ENCODE measurements around the gene AP4E1. TPM values are rescaled to one million over a fixed set of nuclear protein-coding genes. Genes with fewer than 3 reads are reported as not detected.

Gene AP4E1
- total RNA-seq, 1 experiment from 2014 or later, result 10.1 TPM

DNA sequence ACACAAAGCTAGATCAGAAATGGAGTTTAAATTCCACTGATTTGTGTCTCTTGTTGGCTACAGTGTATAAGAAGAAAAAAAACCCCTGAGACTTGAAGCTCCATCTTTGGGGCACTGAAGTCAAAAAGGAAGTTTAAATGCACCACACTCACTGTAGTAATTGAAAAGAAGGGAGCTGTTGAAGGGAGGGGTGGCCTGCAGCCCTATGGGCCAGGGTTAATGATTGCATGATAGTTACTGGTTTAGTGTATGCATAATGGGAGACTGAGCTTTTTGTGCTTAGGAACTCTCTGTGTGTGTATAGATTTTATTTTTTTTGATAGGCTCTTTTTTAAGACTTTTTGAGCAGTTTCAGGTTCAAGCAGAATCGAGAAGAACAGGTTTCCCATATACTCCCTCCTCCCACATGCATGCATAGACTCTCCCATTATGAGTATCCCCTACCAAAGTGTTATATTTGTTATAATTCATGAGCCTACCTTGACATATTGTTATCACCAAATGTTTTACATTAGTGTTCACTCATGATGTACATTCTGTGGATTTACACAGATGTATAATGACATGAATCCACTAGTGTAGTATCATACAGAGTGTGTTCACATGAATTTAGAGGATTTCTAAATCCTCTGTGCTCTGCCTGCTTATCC lies 98.0 kb downstream of the AP4E1 start:
- no TSS peak for BruUV-seq (replicated peaks)
- CTCF ChIA-PET, result no interaction called here
- H3K4me3 ChIP-seq (replicated peaks in 1 of 2; ENCODE audit: low read depth in 1 of 2, low read length in 2 of 2), result no peak overlapping the region

More for the DNA sequence above, 98.0 kb downstream of the AP4E1 start:
- TF ChIP-seq, protein P1, sequence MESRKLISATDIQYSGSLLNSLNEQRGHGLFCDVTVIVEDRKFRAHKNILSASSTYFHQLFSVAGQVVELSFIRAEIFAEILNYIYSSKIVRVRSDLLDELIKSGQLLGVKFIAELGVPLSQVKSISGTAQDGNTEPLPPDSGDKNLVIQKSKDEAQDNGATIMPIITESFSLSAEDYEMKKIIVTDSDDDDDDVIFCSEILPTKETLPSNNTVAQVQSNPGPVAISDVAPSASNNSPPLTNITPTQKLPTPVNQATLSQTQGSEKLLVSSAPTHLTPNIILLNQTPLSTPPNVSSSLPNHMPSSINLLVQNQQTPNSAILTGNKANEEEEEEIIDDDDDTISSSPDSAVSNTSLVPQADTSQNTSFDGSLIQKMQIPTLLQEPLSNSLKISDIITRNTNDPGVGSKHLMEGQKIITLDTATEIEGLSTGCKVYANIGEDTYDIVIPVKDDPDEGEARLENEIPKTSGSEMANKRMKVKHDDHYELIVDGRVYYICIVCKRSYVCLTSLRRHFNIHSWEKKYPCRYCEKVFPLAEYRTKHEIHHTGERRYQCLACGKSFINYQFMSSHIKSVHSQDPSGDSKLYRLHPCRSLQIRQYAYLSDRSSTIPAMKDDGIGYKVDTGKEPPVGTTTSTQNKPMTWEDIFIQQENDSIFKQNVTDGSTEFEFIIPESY (IDR thresholded peaks at IDR 0.05; ENCODE audit: extremely low read depth, insufficient replicate concordance, low read length), result no peak
- TF ChIP-seq, protein P2, sequence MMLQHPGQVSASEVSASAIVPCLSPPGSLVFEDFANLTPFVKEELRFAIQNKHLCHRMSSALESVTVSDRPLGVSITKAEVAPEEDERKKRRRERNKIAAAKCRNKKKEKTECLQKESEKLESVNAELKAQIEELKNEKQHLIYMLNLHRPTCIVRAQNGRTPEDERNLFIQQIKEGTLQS (IDR thresholded peaks at IDR 0.05), result no peak
- TF ChIP-seq RAD21 (IDR thresholded peaks at IDR 0.05; ENCODE audit: low read depth) (no peak), POLR2A (IDR thresholded peaks at IDR 0.05; ENCODE audit: borderline replicate concordance, extremely low read depth, insufficient read depth, insufficient read length) (no peak), YY1 (IDR thresholded peaks at IDR 0.05; ENCODE audit: extremely low read depth, insufficient replicate concordance, low read depth, low read length) (no peak), CEBPB (IDR thresholded peaks at IDR 0.05; ENCODE audit: low read depth) (no peak), ZFX (IDR thresholded peaks at IDR 0.05) (no peak), SP1 (IDR thresholded peaks at IDR 0.05; ENCODE audit: low read depth) (no peak), CTCF (IDR thresholded peaks at IDR 0.05 in 2 of 3, conservative IDR thresholded peaks at IDR 0.05 in 1 of 3; ENCODE audit: borderline replicate concordance in 1 of 3, insufficient read depth in 1 of 3, low read depth in 2 of 3, low read length in 2 of 3) (no peak), JUND (IDR thresholded peaks at IDR 0.05) (no peak), FOSL1 (IDR thresholded peaks at IDR 0.05; ENCODE audit: low read depth) (no peak), CBX3 (IDR thresholded peaks at IDR 0.05; ENCODE audit: low read depth) (no peak), SIN3A (IDR thresholded peaks at IDR 0.05; ENCODE audit: low read depth) (no peak), EZH2phosphoT487 (IDR thresholded peaks at IDR 0.05; ENCODE audit: borderline replicate concordance) (no peak), EZH2 (IDR thresholded peaks at IDR 0.05) (no peak)
- Histone ChIP-seq H4K20me1 (ENCODE audit: insufficient read depth) (no peaks in the 10 kb centered on the region), H3K9me2 (ENCODE audit: insufficient read depth) (no peaks in the 10 kb centered on the region), H3K27me3 (ENCODE audit: insufficient read depth, low read length) (no peaks in the 10 kb centered on the region), H3K79me2 (ENCODE audit: insufficient read depth, low read length) (no peaks in the 10 kb centered on the region), H3K27ac (ENCODE audit: low read depth, low read length) (no peak overlapping the region), H2AFZ (ENCODE audit: low read depth, low read length, poor library complexity, severe bottlenecking) (no peak overlapping the region), H3K4me2 (ENCODE audit: low read length) (no peak overlapping the region), H3K4me1 (ENCODE audit: control insufficient read depth in 1 of 2, insufficient read depth in 2 of 2, low read length in 2 of 2) (no peaks in the 10 kb centered on the region), H3K9me3 (ENCODE audit: control insufficient read depth in 1 of 2, insufficient read depth in 1 of 2, low read depth in 1 of 2, low read length in 2 of 2) (no peaks in the 10 kb centered on the region), H3K9ac (ENCODE audit: low read length) (no peak overlapping the region), H3K36me3 (ENCODE audit: control insufficient read depth in 1 of 2, insufficient read depth in 2 of 2, low read length in 2 of 2) (peaks cover 0 to 2% of the 10 kb centered on the region in 2 experiments; a peak in 1 of 4 replicates)
- POLR2A ChIA-PET, result no interaction called here
- intact Hi-C loops (cut with micrococcal nuclease), result no loop called here
- no peak for DNase-seq (ENCODE audit: low read depth, low spot score)
- no peak for ATAC-seq
- RAD21 ChIA-PET (ENCODE audit: low non-redundant PET in 1 of 2, low total read pairs in 2 of 2, uncharacterized antibody in 2 of 2, unreplicated experiment in 2 of 2), result no interaction called here
